ENCODE results near the gene MFSD2A.

- TF ChIP-seq CTCF (IDR thresholded peaks at IDR 0.05 in 2 of 3, conservative IDR thresholded peaks at IDR 0.05 in 1 of 3; ENCODE audit: borderline replicate concordance in 1 of 3, insufficient read depth in 1 of 3, low read depth in 2 of 3, low read length in 2 of 3), result no peak
- no peak for TF ChIP-seq ZBTB33 (IDR thresholded peaks at IDR 0.05; ENCODE audit: extremely low read depth, insufficient replicate concordance, low read length)
- TF ChIP-seq POLR2AphosphoS5 (IDR thresholded peaks at IDR 0.05; ENCODE audit: low read depth, low read length), result no peak
- TF ChIP-seq POLR2A (IDR thresholded peaks at IDR 0.05; ENCODE audit: borderline replicate concordance, extremely low read depth, insufficient read depth, insufficient read length), result no peak
Observed at GRCh38 chr1:39965044-39965443, 10.1 kb downstream of the MFSD2A start.
